Right atrium auricular region (tissue), 2 donors: ENCODE measurements around the gene FAM13C. TPM values are rescaled to one million over a fixed set of nuclear protein-coding genes. Genes with fewer than 3 reads are reported as not detected.

Experiments used
- DNase-seq: peaks from one replicate; pipeline ENCODE4 v3.0.0-alpha.2; 2019; ENCODE audit warnings: low spot score
- H3K27ac ChIP-seq, 2 donors: fragments of 200-600 bp; sonication (generic); 1 replicate in 1 of 2; 2 replicates in 1 of 2; pipeline ENCODE4 v1.5.1; 2016 to 2019
- H3K27me3 ChIP-seq, 2 donors: fragments of 200-600 bp; sonication (generic); one replicate each; pipeline versions ENCODE4 v1.5.1 to v1.6.0; 2017 to 2019
- H3K36me3 ChIP-seq: fragments of 200-600 bp; sonication (generic); one replicate; pipeline ENCODE4 v1.5.1; 2016
- H3K4me1 ChIP-seq, 2 donors: fragments of 200-600 bp; sonication (generic); one replicate each; pipeline versions ENCODE4 v1.5.1 to v1.6.0; 2017 to 2019
- H3K4me3 ChIP-seq, 2 donors: fragments of 200-600 bp; sonication (generic); 1 replicate in 1 of 2; 2 replicates in 1 of 2; pipeline ENCODE4 v1.5.1; 2017 to 2019; ENCODE audit warnings: mild to moderate bottlenecking in 1 of 2, moderate library complexity in 1 of 2
- H3K9me3 ChIP-seq, 2 donors: fragments of 200-600 bp; sonication (generic); one replicate each; pipeline ENCODE4 v1.5.1; 2019
- total RNA-seq, 2 donors: library from RNA; depleted of rRNA; stranded (reverse); fragments of >200 nt; gene quantifications; one replicate each; pipeline ENCODE4 v1.1.0, GENCODE V29; 2016
- TF ChIP-seq, protein P1 (sequence below), 2 donors: fragments of 200-600 bp; sonication (generic); IDR thresholded peaks; one replicate each; pipeline ENCODE4 v1.5.1; 2019; ENCODE audit warnings: antibody characterized with exemption in 2 of 2

FAM13C gene
- total RNA-seq, 2 donors from 2014 or later, result 3.8 to 4.4 TPM

DNA sequence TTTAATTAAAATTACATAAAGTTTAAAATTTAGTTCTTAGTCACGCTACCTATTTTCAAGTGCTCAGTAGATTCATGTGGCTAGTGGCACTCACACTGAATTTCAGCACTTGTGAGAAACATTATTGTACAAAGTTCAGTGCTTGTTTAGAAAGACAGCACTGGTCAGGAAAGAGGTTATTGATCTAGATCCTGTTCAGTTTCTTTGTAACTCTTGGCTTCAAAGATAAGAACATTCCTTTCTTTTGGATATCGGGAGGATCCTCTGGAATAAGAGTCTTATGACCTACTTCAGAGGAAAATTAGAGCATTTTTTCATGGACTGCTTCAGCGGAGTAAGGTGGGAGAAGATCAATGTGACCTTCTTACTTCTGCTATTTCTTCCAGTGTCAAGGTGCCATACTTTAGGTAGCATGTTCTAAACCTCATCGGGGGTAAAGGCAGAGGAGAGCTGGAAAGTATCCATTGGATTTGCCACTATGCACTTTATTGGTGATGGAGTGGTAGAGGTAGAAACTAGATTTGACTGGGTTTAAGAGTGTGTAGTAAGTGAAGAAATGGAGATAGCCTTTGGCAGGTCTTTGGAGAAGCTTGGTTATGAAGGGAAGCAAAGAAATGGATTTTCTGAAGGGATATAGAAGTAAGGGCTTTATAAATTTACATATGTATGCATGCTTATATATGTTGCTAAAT, 146.0 kb downstream of the FAM13C start:
- TF ChIP-seq, protein P1, sequence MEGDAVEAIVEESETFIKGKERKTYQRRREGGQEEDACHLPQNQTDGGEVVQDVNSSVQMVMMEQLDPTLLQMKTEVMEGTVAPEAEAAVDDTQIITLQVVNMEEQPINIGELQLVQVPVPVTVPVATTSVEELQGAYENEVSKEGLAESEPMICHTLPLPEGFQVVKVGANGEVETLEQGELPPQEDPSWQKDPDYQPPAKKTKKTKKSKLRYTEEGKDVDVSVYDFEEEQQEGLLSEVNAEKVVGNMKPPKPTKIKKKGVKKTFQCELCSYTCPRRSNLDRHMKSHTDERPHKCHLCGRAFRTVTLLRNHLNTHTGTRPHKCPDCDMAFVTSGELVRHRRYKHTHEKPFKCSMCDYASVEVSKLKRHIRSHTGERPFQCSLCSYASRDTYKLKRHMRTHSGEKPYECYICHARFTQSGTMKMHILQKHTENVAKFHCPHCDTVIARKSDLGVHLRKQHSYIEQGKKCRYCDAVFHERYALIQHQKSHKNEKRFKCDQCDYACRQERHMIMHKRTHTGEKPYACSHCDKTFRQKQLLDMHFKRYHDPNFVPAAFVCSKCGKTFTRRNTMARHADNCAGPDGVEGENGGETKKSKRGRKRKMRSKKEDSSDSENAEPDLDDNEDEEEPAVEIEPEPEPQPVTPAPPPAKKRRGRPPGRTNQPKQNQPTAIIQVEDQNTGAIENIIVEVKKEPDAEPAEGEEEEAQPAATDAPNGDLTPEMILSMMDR (IDR thresholded peaks at IDR 0.05), result no peak
- no peaks in the 10 kb centered on the region for H3K36me3 ChIP-seq
- DNase-seq, result no peak
- H3K4me1 ChIP-seq, result no peaks in the 10 kb centered on the region
- H3K27me3 ChIP-seq, result no peaks in the 10 kb centered on the region
- H3K27ac ChIP-seq, result no peak overlapping the region
- no peaks in the 10 kb centered on the region for H3K9me3 ChIP-seq
- H3K4me3 ChIP-seq, result no peak overlapping the region

DNA sequence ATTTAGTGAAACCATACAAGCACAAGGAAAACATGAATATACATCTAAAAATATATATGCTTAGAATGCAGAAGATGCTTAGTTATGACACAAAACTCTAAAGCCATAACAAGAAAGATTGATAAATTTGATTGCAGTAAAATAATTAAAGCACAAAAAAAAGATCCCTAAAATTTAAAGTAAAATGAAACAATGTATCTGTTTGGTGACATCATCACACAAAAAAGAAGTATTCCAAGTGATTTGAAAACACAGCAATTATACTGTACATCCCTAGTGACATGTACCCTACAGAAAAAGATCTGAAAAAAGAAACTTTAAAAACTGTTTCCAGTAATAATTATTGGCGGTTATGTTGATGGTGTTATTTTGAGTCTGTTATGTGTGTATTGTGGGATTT, 148.2 kb downstream of the FAM13C start:
- no peaks in the 10 kb centered on the region for H3K27me3 ChIP-seq
- no peak overlapping the region for H3K4me3 ChIP-seq
- H3K4me1 ChIP-seq, result no peaks in the 10 kb centered on the region
- H3K9me3 ChIP-seq, result no peaks in the 10 kb centered on the region
- TF ChIP-seq, protein P1 (IDR thresholded peaks at IDR 0.05), result no peak
- no peak overlapping the region for H3K27ac ChIP-seq
- H3K36me3 ChIP-seq, result no peaks in the 10 kb centered on the region
- no peak for DNase-seq

DNA sequence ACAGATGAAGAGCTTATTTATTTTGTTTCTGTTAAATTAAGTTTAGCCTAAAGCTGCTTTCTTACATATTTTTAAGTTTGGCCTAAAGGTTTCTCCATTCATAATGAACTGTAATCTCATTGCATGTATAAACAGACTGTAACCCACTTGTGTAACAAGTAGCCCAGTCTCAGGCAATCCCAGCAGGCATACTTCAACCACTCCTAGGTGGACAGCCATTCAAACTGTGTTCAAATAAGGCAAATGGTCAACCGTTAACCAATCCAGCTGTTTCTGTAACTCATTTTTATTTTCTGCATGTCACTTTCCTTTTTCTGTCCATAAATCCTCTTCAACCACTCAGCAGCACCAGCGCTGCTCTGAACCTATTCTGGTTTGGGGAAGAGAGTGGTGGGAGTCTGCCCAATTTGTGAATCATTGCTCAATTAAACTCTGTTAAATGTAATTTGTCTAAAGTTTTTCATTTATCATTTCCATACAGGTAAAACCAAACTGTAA, 150.0 kb downstream of the FAM13C start:
- H3K9me3 ChIP-seq, result no peaks in the 10 kb centered on the region
- no peak for DNase-seq
- no peaks in the 10 kb centered on the region for H3K36me3 ChIP-seq
- no peak overlapping the region for H3K27ac ChIP-seq
- no peaks in the 10 kb centered on the region for H3K4me1 ChIP-seq
- TF ChIP-seq, protein P1 (IDR thresholded peaks at IDR 0.05), result no peak
- H3K27me3 ChIP-seq, result no peaks in the 10 kb centered on the region
- H3K4me3 ChIP-seq, result no peak overlapping the region

DNA sequence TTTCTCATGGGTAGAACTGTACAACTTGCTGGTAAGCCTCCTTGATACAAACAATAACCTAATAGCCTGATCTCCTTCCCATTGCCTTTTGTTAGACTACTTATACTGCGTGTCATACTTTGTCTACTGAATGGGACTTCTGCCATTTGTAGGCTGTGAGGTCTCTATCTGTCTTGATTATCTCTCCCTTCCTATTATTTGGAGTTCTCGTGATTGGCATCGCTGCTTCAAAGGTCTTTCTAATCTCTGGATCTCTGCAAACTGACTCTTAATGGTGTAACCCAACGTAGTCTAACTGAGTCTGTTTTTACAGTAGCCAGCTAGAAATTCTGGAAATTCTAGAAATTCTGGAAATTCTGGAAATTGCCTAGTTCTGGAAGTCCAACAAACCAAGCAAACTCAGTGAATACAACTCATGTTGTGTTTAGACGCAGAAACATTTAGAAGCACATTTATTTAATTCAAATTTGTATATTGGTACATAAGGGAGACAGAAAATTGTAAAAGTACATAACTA, 156.1 kb downstream of the FAM13C start:
- no peaks in the 10 kb centered on the region for H3K4me1 ChIP-seq
- no peaks in the 10 kb centered on the region for H3K36me3 ChIP-seq
- TF ChIP-seq, protein P1 (IDR thresholded peaks at IDR 0.05), result no peak
- no peaks in the 10 kb centered on the region for H3K27me3 ChIP-seq
- H3K4me3 ChIP-seq, result no peak overlapping the region
- H3K27ac ChIP-seq, result no peak overlapping the region
- no peaks in the 10 kb centered on the region for H3K9me3 ChIP-seq
- no peak for DNase-seq

Other genes with a start within 250 kb of the FAM13C start
- gene PHYHIPL, start 185.9 kb downstream of the FAM13C start, total RNA-seq, result under 1 TPM in 1 of 2 donors, not detected in 1; 0.28 TPM